Measurements from ENCODE around the gene PKP2. TPM values are rescaled to one million over a fixed set of nuclear protein-coding genes. Genes with fewer than 3 reads are reported as not detected.

Gene PKP2
- total and polyA plus RNA-seq, 2 experiments from 2014 or later, result 363 to 376 TPM

DNA sequence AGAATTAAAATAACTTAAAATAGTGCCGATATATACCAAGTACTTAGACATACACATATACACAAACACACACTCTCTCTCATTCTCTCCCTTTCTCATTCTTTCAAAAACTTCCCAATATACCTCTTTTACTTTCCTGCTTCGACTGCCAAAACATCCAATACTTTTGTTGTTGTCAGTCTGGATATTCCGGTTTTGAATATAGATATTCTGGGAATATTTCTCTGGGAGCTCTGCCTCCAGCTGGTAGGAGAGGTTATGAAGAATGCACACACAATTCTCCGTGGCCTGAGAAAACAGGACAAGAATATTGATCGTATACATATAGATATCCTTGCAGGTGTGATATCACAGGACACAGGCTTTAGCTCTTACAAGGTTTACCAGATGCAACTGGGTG is 74.2 kb downstream of the PKP2 start:
- peaks cover 57% of the 10 kb centered on the region for H3K4me1 ChIP-seq (ENCODE audit: low read depth)
- H3K4me3 ChIP-seq, result no peak overlapping the region
- DNase-seq (ENCODE audit: low read depth in 1 of 2, low spot score in 1 of 2), result no peak
- no peaks in the 10 kb centered on the region for H3K9me3 ChIP-seq (ENCODE audit: low read depth)
- peaks cover 63% of the 10 kb centered on the region for H3K36me3 ChIP-seq
- TF ChIP-seq, protein P1, sequence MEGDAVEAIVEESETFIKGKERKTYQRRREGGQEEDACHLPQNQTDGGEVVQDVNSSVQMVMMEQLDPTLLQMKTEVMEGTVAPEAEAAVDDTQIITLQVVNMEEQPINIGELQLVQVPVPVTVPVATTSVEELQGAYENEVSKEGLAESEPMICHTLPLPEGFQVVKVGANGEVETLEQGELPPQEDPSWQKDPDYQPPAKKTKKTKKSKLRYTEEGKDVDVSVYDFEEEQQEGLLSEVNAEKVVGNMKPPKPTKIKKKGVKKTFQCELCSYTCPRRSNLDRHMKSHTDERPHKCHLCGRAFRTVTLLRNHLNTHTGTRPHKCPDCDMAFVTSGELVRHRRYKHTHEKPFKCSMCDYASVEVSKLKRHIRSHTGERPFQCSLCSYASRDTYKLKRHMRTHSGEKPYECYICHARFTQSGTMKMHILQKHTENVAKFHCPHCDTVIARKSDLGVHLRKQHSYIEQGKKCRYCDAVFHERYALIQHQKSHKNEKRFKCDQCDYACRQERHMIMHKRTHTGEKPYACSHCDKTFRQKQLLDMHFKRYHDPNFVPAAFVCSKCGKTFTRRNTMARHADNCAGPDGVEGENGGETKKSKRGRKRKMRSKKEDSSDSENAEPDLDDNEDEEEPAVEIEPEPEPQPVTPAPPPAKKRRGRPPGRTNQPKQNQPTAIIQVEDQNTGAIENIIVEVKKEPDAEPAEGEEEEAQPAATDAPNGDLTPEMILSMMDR (IDR thresholded peaks at IDR 0.05; ENCODE audit: low read depth, low read length), result no peak
- H3K27me3 ChIP-seq, result no peaks in the 10 kb centered on the region
- H3K27ac ChIP-seq, result peak overlapping the region; percentile 98

DNA sequence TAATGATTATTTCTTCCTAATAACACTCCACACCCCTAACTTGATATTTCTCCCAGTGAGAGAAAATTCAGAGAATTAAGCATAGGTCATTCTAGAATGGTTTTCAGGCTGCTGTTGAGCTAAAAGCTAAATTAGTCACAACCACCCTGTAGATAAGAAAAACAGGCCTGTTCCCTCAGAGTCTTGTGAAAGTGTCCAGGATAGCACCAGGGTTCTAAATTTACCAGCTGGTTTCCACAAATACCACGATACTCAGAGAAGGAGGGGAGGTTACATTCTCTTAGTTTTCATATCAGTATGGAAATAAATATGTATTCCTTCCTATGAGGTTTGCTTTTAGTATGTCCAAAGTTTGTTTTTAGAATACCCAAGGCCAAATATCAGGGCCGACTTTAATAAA is 74.9 kb downstream of the PKP2 start:
- H3K27ac ChIP-seq, result peak overlapping the region; percentile 98

DNA sequence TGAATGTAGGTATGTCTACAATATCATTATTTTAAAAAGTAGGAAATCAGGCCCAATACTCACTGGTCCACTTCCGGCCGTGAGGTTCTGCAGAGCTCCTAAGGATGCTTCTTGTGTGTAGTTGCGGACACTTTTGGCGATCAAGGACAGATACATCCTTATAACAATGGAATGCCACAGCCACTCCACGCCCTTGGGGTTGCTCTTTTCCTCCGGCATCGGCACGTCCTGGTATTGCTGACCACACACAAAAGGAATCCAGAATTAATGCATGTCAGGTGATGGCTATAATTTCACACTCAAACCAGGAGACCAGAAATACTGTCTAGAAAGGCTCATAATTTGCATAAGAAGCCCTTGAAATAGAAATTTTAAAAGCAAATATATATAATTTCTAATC is 75.3 kb downstream of the PKP2 start:
- DNase-seq (ENCODE audit: low read depth in 1 of 2, low spot score in 1 of 2), result peak in 1 of 2 donors; percentile 30

More for the DNA sequence above, 74.9 kb downstream of the PKP2 start:
- Histone ChIP-seq H3K36me3 (peaks cover 70% of the 10 kb centered on the region), H3K4me1 (ENCODE audit: low read depth) (peaks cover 51% of the 10 kb centered on the region), H3K9me3 (ENCODE audit: low read depth) (no peaks in the 10 kb centered on the region), H3K27me3 (no peaks in the 10 kb centered on the region), H3K4me3 (no peak overlapping the region)
- peak; percentile 62 to 76 for DNase-seq (ENCODE audit: low read depth in 1 of 2, low spot score in 1 of 2)
- TF ChIP-seq, protein P1 (IDR thresholded peaks at IDR 0.05; ENCODE audit: low read depth, low read length), result no peak

DNA sequence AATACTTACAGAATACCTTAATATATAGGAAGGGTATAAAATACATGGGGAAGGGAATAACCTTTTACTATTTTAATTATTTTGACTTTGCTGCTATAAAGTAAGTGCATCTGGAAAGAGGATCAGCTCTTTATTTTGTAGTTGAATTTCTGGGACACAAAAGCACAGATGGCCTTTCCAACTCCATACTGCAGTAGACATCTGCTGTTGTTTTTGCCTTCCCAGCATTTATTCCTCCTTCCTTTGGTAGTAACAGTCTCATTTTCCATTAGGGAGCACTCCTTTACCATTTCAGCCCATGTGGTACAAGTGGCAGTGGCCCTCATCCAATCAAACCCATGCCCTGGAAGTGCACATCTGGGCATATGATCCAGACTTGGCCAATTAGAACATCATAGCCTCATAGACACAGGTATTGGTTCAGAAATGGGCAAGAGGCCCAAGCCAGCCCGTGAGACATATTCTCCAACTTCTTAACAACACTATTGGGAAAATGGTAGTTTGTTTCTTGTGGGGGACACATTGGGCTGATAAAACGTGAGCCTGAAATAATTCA is 76.1 kb downstream of the PKP2 start:
- H3K36me3 ChIP-seq, result peaks cover 82% of the 10 kb centered on the region
- H3K4me1 ChIP-seq (ENCODE audit: low read depth), result peaks cover 39% of the 10 kb centered on the region

More for the DNA sequence above, 75.3 kb downstream of the PKP2 start:
- H3K36me3 ChIP-seq, result peaks cover 74% of the 10 kb centered on the region
- no peaks in the 10 kb centered on the region for H3K27me3 ChIP-seq
- H3K4me1 ChIP-seq (ENCODE audit: low read depth), result peaks cover 46% of the 10 kb centered on the region
- TF ChIP-seq, protein P1 (IDR thresholded peaks at IDR 0.05; ENCODE audit: low read depth, low read length), result no peak
- no peak overlapping the region for H3K4me3 ChIP-seq
- no peaks in the 10 kb centered on the region for H3K9me3 ChIP-seq (ENCODE audit: low read depth)
- peak overlapping the region; percentile 98 for H3K27ac ChIP-seq

DNA sequence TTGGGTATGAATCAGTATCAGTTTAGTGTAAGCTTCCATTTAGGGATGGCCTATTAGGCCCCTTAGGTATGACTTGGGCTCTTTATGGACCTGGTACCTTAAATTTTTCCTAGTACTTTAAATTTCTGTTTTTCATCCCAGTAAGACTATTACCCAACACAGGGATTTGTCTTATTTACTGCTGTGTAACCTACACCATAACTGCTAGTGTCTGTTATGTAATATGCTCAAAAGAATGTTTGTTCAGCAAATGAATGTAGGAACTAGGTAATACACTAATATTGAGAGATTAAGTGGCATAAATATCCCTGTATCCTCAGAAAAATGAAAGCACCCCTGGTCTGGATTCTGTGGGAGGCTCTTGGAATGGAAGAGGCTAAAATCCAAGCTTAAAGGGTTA is 77.2 kb downstream of the PKP2 start:
- no peak overlapping the region for H3K4me3 ChIP-seq
- peak overlapping the region; percentile 98 for H3K27ac ChIP-seq
- no peaks in the 10 kb centered on the region for H3K27me3 ChIP-seq
- TF ChIP-seq, protein P1 (IDR thresholded peaks at IDR 0.05; ENCODE audit: low read depth, low read length), result no peak
- H3K9me3 ChIP-seq (ENCODE audit: low read depth), result no peaks in the 10 kb centered on the region
- H3K4me1 ChIP-seq (ENCODE audit: low read depth), result peaks cover 35% of the 10 kb centered on the region
- H3K36me3 ChIP-seq, result peaks cover 85% of the 10 kb centered on the region
- no peak for DNase-seq (ENCODE audit: low read depth in 1 of 2, low spot score in 1 of 2)

More for the DNA sequence above, 76.1 kb downstream of the PKP2 start:
- Histone ChIP-seq H3K27ac (peak overlapping the region; percentile 98), H3K9me3 (ENCODE audit: low read depth) (no peaks in the 10 kb centered on the region), H3K27me3 (no peaks in the 10 kb centered on the region), H3K4me3 (no peak overlapping the region)
- no peak for DNase-seq (ENCODE audit: low read depth in 1 of 2, low spot score in 1 of 2)
- TF ChIP-seq, protein P1 (IDR thresholded peaks at IDR 0.05; ENCODE audit: low read depth, low read length), result no peak

Measured in cardiac muscle cell (in vitro differentiated cells and primary cell).